GOT3 (cell line): ENCODE results near the gene GALR1.
A peak's percentile ranks its signal among the peaks of the same experiment; 100 is the strongest.
"Not testable (repeated sequence)": the region's sequence is repeated elsewhere in the genome, so short reads cannot be mapped to it uniquely, and the experiment has no call there.

Source experiments
- DNase-seq: peaks from one replicate; lab custom pipeline; 2025; ENCODE audit warnings: mixed read lengths; lab: John Stamatoyannopoulos, UW

Gene GALR1

DNA sequence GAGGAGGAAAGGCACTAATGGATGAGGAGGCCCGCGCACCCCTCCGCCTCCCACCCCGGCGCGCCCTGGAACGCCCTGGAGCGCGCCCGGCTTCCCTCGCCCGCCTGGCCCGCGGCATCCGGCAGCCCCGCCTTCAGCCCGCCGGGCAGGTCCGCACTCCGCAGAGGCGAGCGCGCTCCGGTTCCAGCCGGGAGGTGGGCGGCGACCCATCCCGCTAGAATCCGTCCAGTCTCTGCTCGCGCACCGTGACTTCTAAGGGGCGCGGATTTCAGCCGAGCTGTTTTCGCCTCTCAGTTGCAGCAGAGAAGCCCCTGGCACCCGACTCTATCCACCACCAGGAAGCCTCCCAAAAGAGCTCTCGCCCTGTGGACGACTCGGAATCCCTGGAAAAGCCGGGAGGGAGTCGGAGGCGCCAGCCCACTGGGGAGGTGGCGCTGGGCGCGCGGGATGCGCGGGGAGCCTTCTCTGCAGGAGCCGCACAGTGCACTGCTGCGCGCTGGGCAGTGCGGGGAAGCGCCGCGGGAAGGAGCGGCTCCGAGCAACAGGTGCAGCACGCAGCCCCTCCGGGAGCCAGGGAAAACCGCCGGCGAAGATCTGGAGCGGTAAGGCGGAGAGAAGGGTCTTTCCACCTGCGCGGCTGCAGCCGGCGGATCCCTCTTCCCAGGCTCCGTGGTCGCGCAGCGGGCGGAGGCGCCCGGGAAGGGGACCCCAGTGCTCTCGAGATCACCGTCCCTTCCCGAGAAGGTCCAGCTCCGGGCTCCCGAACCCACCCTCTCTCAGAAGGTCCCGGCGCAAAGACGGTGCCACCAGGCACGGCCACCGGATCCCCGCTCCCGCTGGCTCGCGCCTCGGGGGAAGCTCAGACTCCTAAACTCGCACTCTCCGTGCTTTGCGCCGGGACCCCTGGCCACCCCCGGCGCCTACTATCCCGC is at the start of gene GALR1:
Gene GALR1 (plus strand): TSS at position 280 of the 932 bp plus-strand sequence. CDS start 701 bp downstream, outside the sequence.
- no peak for DNase-seq

- no peak for DNase-seq
Observed at GRCh38 chr18:77201506-77201905, 48.1 kb upstream of the GALR1 start.

GRCh38 chr18:77202329-77202728 is 47.3 kb upstream of the GALR1 start:
- no peak for DNase-seq

DNA sequence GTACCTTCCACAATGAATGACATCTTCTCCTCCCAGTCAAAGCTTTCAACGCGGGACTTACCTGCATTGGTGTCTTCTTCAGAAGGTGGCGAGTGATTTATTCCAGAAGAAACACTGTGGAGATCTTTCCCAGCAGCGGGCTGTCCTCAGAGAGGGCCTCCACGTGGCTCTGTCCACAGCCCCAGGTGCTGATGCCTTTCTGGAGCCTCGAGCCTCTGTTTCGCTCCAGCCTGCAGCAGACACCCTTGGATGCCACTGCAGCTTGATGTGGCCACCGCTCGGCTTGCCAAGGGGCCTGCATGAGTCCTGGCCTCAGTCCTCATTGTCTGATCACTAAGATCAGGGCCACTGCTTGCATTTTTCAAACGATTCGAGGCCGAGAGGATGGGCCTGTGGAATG is 46.6 kb upstream of the GALR1 start:
- no peak for DNase-seq

DNA sequence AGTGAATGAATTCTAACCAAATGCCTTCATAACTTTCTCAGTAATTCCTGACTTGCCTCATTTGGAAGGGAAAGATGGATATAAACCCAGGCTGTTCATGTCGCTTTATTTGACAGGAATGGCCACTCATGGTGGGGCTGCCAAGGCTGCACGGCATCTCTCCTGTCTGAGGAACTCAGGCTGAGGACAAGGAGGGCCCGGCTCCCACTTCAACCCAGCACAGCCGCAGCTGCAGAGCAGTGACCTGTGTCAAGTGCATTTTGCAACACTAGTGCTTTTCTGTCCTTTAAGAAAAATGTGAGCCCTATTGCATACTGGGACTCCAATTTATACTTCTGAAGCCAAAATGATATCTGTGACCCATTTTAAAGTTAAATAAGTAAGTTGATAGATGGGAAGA is 45.8 kb upstream of the GALR1 start:
- DNase-seq: no peak

DNA sequence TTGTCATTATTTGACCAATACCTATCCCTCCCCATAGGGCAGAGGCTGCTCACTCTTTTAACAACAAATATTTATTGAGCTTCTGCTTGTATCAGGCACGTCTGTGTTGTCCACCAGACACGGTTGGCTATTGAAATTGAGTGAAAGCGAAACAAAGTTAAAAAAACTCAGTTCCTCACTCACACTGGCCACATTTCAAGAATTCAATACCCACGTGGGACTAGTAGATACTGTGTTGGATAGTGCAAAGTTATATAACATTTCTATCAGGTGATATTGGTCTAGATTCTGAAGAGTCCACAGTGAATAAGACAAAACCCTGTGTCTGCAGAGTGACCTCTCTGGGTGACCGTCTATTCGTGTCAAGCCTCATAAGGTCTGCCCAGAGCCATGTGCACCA is 43.9 kb upstream of the GALR1 start:
- no peak for DNase-seq

GRCh38 chr18:77206676-77207374 is 42.8 kb upstream of the GALR1 start:
- no peak for DNase-seq

GRCh38 chr18:77207540-77207939 is 42.1 kb upstream of the GALR1 start:
- peak; percentile 3 for DNase-seq

GRCh38 chr18:77208964-77209363 is 40.7 kb upstream of the GALR1 start:
- DNase-seq: no peak

DNA sequence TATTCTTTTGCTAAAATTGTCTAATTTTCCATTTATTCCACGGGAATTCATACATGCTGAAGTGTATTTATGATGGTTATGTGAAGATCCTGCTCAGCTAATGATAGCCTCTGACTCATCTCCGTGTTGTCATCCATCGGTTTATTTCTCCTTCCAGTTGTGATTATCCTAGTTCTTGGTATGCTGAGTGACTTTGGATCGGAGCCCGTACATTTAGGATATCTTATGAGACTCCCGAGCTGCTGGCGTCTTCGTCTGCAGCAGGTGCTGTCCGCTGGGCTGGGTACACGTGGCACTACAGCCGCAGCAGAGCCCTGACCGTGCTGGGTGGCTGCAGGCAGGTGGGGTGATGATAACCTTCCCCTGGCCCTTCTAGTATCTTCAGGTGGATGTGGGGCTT is 40.1 kb upstream of the GALR1 start:
- no peak for DNase-seq

DNA sequence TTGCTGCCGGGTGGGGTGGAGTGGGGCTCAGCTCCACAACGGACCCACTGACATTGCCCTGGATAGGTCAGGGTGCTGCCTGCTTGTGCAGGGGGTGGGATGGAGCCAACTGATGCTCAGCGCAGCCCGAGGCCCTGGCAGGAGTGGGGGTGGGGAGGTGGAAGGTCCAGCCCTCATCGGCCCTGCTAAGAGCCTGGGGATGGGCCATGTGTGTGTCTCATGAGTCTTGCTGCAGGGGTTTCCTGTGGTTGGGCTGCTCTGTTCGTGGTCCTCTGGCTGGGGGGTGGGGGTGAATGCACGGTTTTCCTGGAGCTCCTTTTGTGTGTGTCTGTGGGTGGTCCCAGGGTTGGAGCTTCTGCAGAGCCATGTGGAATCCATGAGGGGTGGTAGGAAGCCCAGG is 39.4 kb upstream of the GALR1 start:
- no peak for DNase-seq

GRCh38 chr18:77218642-77219041 is 31.0 kb upstream of the GALR1 start:
- no peak for DNase-seq

DNA sequence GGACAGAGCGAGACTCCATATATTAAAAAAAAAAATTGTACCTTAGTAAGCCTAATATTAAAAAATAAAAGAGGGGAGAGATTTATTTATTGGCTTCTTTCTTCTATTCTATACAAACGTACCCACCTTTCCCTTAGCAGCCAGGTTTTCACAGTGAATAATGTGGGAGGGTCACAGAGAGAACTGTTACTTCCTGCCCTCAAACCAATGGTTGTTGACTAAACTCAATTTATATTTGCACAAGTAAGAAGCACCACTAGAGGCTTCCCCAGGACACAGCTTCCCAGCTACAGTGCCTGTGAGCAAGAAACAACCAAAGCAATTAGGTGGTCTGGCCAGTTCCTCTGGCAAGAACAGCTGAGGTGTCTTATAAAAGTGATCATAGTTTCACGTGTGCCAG is 28.9 kb upstream of the GALR1 start:
- no peak for DNase-seq

- no peak for DNase-seq
Observed at GRCh38 chr18:77222464-77222863, 27.2 kb upstream of the GALR1 start.

DNA sequence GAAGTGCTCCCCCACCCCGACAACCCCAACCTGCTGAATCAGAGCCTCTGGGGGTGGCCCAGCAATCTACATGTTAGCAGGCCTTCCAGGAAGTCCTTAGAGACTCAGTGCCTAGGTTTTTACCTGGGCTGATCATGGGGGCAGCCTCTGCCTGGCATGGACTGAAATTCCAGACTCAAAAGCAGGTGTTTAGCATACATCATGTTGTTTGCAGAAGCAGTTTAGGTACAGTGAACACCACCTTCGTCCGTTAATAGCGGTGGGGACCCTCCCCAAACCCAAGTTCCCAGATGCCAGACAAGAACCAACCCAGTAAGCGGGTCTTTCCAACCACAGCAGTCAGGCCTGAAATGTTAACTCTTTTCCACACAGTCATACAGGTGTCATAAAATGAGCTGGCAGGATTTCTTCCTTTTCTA is 26.4 kb upstream of the GALR1 start:
- no peak for DNase-seq

DNA sequence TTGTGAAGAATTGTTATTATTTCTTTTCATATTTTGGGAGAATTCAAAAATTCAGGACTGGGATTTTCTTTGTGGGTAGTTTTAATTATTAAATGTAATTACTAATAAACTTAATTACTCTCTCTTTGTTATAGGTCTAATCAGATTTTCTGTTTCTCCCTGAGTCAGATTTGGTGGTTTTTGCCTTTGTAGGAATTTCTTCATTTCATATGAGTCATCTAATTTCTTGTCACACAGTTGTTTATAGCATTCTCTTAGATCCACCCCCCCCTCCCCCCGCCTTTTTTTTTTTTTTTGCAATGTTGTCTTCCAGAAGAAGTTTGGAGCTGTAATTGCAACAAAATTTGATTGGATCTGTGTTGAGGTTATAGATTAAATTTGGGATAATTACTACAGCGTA is 26.0 kb upstream of the GALR1 start:
- no peak for DNase-seq

DNA sequence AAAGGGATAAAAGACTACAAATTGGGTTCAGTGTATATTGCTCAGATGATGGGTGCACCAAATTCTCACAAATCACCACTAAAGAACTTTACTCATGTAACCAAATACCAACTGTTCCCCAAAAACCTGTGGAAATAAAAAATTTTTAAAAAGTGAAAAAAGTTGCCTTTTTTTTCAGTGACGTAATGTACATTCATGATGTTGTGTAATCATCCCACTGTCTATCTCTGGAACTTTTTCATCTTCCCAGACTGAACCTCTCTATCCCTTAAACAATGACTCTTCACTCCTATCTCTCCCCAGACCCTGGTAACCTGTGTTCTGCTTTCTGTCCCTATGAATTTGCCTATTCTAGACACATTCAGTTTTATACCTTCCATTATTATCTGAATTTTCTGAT is 19.0 kb upstream of the GALR1 start:
- DNase-seq: no peak

DNA sequence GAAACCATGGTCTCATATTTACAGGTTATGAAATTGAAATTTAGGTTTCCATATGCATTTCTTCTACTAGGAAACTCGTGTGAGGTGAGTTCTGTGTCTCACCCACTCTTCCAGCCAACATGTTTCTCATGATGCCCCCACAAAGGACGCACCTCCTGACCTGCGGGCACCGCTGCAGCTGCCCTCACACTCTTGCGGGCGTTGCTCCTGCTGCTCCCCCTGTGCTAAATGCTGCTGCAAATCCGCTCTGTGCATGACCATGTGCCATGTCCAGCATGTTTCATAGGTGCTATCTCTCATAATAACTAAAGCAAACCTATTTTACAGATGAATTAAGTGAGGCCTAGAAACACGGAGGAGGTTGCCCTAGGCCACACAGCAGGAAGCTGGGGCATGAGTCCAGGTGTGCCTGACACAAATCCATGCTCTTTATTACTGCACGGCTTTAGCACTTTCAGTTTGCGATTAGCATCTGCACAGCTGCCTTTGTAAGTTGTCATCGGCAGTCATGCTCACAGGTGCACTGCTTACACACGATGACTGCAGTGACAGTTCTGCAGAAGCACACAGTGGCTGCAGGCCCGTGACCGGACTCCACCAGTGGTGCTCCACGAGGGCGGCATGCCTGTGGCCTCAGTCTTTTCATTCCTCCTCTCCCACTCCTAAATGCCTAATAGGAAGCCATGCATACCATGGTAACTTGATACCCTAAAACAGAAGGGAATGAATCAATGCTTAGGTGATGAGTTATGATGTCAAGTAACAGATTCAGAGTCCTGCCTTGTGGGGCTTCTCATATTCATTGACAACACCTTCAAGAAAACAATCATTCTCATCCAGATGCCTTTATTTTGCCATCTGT is 14.9 kb upstream of the GALR1 start:
- no peak for DNase-seq

GRCh38 chr18:77239285-77239684 is 10.4 kb upstream of the GALR1 start:
- not testable (repeated sequence) for DNase-seq

DNA sequence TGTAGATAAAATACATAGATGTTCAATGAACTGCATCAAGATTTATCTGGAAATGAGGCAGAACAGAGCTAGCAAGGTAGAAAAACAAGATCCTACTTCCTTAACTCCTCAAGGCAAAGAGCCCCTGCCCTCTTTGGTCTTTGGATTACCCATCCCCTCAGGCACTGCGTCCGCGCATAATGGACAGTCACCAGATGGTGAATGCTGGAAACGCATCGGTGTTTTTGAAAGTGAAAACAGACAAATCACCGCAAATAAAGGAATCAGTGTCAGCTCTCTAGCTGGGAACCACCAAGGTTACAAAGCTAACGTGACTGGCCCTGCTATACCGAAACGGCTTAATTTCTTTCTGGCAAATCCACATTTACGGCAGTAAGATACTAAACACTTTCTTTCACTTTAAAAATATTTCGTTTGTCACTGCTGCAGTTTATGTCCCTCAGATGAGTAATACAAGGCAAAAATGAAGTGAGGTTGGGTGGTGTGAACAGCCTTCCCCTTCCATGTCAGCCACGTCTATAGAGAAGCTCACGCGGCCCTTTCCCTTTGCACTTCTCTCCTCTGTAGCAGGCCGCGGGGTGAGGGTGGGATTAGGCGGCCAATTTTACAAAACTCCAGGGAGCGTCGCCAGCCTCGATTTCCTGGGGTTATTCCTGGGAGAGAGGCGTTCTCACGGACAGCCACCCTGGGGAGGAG is 627 bp upstream of the GALR1 start:
- DNase-seq: no peak

DNA sequence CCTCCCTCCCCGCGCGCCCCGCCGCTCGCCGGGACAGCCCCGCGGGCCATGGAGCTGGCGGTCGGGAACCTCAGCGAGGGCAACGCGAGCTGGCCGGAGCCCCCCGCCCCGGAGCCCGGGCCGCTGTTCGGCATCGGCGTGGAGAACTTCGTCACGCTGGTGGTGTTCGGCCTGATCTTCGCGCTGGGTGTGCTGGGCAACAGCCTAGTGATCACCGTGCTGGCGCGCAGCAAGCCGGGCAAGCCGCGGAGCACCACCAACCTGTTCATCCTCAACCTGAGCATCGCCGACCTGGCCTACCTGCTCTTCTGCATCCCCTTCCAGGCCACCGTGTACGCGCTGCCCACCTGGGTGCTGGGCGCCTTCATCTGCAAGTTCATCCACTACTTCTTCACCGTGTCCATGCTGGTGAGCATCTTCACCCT is 865 bp downstream of the GALR1 start:
- no peak for DNase-seq
